Memory B cell (primary cell): ENCODE measurements around the gene PHACTR1.

Experiments
- ATAC-seq: fragments of 150-1000 bp; cut with Tn5 transposase; 2 replicates; pipeline ENCODE4 v1.10.0; 2021; ENCODE audit warnings: low read depth, mild to moderate bottlenecking, moderate library complexity
- DNase-seq, 2 donors: peaks; one replicate each; pipeline ENCODE4 v3.0.0; 2022; ENCODE audit warnings: low spot score in 2 of 2
- H3K27ac Mint-ChIP-seq: one replicate; pipeline ENCODE4 v1.8.0; 2022; ENCODE audit warnings: mild to moderate bottlenecking, moderate library complexity, mixed read lengths
- H3K27me3 Mint-ChIP-seq: one replicate; pipeline ENCODE4 v1.8.0; 2022; ENCODE audit warnings: mixed read lengths
- H3K36me3 Mint-ChIP-seq: one replicate; pipeline ENCODE4 v1.8.0; 2022; ENCODE audit warnings: mild to moderate bottlenecking, mixed read lengths
- H3K4me1 Mint-ChIP-seq: one replicate; pipeline ENCODE4 v1.8.0; 2022; ENCODE audit warnings: mixed read lengths
- H3K4me3 Mint-ChIP-seq: one replicate; pipeline ENCODE4 v1.8.0; 2022; ENCODE audit warnings: mild to moderate bottlenecking, moderate library complexity, mixed read lengths
- H3K9me3 Mint-ChIP-seq: one replicate; pipeline ENCODE4 v1.8.0; 2022; ENCODE audit warnings: mixed read lengths

The PHACTR1 gene

DNA sequence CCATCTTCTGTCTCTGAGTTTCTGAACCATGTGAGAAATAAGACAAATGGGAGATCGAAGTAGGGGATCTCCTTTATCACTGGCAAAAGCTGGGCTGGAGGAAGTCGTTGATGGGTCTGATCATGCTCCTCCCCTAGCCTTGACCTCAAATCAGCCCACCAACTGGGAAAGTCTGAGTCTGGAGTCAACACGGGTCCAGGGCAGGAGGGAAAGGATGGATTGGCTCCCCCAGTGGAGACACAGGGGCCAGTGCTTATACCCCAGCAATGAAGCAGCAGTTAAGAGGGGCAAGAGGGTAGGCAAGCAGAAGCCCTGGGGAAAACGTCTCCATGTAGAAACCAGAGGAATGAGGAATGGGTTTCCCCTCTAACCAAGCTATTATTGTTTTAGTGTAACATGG is 459.2 kb downstream of the PHACTR1 start:
- peaks cover 14% of the 10 kb centered on the region for H3K27me3 Mint-ChIP-seq
- ATAC-seq (no peak), DNase-seq (no peak)
- no peaks in the 10 kb centered on the region for H3K9me3 Mint-ChIP-seq
- no peaks in the 10 kb centered on the region for H3K36me3 Mint-ChIP-seq
- H3K4me3 Mint-ChIP-seq: no peak overlapping the region
- no peak overlapping the region for H3K27ac Mint-ChIP-seq
- H3K4me1 Mint-ChIP-seq: peaks cover 4% of the 10 kb centered on the region

DNA sequence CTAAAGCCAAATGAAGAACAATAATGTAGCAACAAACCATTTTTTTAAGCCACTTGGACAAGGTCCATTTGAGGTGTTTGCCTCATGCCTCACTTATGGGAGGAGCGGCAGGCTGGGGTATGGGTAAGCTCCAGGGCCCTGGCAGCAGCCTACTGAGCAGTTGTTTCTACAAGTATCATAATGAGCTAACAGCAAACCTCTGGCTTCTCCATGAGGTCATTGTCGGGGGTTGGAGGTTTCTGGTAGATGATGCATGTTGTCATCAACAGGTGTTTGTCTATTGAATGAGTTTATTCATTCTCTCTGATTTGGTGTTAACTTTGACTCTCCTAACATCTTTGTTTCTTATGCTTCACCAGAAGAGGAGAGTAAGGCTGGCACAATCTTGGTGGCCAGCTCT is 461.1 kb downstream of the PHACTR1 start:
- no peak overlapping the region for H3K27ac Mint-ChIP-seq

DNA sequence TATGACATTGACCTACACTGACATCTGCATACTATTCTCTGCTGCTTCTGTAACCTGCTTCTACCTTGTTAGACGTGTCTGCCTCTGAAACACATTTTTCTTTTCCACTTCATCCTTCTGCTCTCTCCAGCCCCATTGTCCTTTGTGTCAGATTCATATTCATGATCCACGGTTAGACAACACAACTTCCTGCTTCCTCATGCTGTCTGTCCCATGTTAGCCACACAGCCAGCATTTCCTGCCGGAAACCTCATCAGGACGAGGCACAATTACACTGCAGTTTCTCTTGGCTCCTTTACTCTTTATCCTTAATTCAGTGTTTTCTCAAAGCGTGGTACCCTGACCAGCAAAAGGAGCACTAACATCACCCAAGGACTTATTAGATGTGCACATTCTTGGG is 461.5 kb downstream of the PHACTR1 start:
- H3K36me3 Mint-ChIP-seq: no peaks in the 10 kb centered on the region

More for the DNA sequence above, 461.1 kb downstream of the PHACTR1 start:
- DNase-seq: no peak
- H3K4me3 Mint-ChIP-seq: no peak overlapping the region
- no peak for ATAC-seq
- H3K36me3 Mint-ChIP-seq: no peaks in the 10 kb centered on the region
- peaks cover 4% of the 10 kb centered on the region for H3K4me1 Mint-ChIP-seq
- H3K9me3 Mint-ChIP-seq: no peaks in the 10 kb centered on the region
- H3K27me3 Mint-ChIP-seq: peaks cover 14% of the 10 kb centered on the region

DNA sequence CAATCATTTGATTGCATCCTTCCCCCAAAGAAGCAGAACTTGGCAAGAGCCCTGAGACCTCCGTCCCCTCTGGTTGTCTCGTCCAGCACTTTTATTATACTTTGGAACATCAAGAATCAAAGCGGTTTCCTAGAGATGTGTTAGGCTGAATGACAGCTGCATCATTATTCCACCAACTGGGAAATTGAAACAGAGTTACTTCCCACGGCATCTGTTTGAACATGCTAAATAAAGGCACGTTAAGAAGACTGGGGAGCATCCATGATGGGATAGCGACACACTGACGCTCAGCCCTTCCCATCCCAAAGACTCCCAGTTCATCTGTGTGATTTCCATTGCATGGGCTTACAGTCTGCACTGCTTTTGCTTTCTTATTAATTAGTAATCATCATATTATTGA is 464.0 kb downstream of the PHACTR1 start:
- Mint-ChIP-seq H3K27ac (no peak overlapping the region), H3K4me1 (peaks cover 4% of the 10 kb centered on the region), H3K4me3 (no peak overlapping the region), H3K9me3 (no peaks in the 10 kb centered on the region), H3K36me3 (no peaks in the 10 kb centered on the region), H3K27me3 (peaks cover 22% of the 10 kb centered on the region)
- DNase-seq (no peak), ATAC-seq (no peak)

More for the DNA sequence above, 461.5 kb downstream of the PHACTR1 start:
- no peak for DNase-seq
- peaks cover 4% of the 10 kb centered on the region for H3K4me1 Mint-ChIP-seq
- H3K9me3 Mint-ChIP-seq: no peaks in the 10 kb centered on the region
- no peak overlapping the region for H3K4me3 Mint-ChIP-seq
- H3K27ac Mint-ChIP-seq: no peak overlapping the region
- peaks cover 14% of the 10 kb centered on the region for H3K27me3 Mint-ChIP-seq
- ATAC-seq: no peak

DNA sequence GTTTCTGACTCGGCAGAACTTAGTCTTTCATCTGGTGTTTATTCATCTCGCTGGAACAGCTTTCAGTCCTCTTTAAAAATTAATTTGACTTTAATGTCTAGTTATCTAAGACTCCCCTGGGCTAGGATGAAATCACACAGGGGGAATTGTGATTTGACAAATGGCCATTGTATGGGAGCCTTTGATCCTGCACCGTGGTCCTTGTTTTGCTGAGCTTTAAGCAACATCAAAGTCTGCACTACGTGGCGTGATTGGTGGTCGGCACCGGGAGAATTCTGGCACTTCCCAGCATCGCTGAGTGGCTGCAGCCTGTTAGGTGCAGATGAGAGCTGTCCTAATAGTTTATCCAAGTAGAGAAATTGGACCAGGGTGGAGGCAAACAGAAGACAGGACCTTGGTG is 464.8 kb downstream of the PHACTR1 start:
- ATAC-seq: no peak
- Mint-ChIP-seq H3K27me3 (peaks cover 17% of the 10 kb centered on the region), H3K9me3 (no peaks in the 10 kb centered on the region), H3K4me3 (no peak overlapping the region), H3K27ac (no peak overlapping the region), H3K4me1 (peaks cover 4% of the 10 kb centered on the region), H3K36me3 (no peaks in the 10 kb centered on the region)
- DNase-seq: no peak

DNA sequence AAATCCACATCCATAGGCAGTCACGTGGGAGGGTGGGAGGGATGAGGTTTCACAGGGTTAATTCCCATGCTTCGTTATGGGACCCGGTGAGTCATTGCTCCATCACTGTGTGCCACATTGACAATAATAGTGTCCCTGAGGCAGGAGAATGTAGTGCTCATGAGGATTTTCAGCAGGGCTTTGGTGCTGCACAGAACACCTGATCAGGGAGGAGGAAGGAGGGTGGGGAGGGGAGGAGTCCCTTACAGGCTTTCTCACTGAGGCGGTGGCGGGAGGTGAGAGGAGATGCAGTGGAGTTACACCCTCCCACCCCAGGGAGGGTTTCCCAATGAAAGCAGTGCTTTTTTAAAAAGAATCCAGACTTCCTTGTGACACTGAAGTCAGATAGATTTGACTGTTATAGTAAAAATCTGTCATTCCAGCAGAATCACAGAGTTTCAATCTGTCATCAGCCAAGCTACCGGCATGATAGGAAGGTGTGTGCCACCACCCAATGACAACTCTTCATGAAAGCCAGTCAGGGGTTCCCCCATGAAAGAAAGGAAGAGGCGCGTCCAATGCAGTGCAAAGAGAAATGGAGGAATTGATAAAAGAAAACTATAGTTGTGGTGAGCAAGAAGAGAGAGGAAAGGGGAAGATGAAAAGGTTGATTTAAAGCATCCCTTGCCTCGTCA is 467.0 kb downstream of the PHACTR1 start:
- DNase-seq (no peak), ATAC-seq (no peak)
- Mint-ChIP-seq H3K4me3 (no peak overlapping the region), H3K4me1 (no peaks in the 10 kb centered on the region), H3K9me3 (no peaks in the 10 kb centered on the region), H3K27me3 (peaks cover 12% of the 10 kb centered on the region), H3K36me3 (no peaks in the 10 kb centered on the region), H3K27ac (no peak overlapping the region)

DNA sequence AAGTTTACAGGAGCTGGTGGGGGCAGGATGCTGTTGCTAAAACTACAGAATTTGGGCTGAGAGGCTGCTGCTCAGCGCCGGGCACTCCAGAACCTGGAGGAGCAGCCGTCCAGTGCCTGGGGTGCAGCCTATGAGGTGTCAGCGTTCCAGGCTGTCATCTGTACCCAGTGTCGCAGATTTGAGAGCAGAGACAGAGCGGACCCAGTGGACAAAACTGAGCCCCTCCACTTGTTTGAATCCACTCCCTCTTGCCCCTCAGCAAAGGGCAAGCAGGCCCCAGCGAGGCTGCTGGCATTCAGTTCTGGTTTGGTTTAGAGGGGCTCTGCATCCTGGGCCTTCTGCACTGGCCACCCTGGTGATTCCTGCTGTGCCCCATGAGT is 467.5 kb downstream of the PHACTR1 start:
- Mint-ChIP-seq H3K9me3 (no peaks in the 10 kb centered on the region), H3K27me3 (peaks cover 11% of the 10 kb centered on the region), H3K4me1 (no peaks in the 10 kb centered on the region), H3K4me3 (no peak overlapping the region), H3K36me3 (no peaks in the 10 kb centered on the region), H3K27ac (no peak overlapping the region)
- DNase-seq: no peak
- ATAC-seq: no peak

DNA sequence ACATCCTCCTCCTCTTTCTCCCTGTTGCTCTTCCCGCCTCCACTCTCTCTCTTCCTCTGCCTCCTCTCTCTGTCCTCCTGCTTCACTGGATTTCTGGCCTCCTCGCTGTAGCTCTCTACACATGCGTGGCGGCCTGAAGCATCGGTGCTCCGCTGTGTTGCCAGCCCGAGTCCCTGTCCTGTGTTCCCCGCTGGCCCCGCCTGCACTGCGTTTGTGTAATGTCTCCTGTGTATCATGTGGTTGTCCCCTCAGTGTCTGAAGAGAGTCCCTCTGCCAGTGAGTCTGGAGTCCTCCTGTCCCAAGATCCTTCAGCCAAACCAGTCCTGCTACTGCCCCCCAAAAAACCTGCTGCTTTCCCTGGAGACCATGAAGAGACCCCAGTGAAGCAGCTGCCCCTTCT is 468.0 kb downstream of the PHACTR1 start:
- H3K4me3 Mint-ChIP-seq: no peak overlapping the region
- H3K27me3 Mint-ChIP-seq: peaks cover 9% of the 10 kb centered on the region
- H3K27ac Mint-ChIP-seq: no peak overlapping the region
- DNase-seq (no peak), ATAC-seq (no peak)
- no peaks in the 10 kb centered on the region for H3K9me3 Mint-ChIP-seq
- H3K36me3 Mint-ChIP-seq: no peaks in the 10 kb centered on the region
- H3K4me1 Mint-ChIP-seq: no peaks in the 10 kb centered on the region

DNA sequence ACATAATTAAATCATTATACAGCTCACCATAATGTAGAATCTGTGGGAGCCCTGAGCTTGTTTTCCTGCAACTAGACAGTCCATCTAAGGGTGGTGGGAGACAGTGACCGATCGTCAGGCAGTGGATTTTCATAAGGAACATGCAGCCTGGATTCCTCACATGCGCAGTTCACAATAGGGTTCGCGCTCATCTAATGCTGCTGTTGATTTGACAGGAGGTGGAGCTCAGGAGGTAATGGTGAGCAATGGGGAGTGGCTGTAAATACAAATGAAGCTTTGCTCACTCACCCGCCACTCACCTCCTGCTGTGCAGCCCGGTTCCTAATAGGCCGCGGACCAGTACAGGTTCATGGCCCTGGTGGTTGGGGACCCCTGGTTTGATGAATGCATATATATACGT is 470.3 kb downstream of the PHACTR1 start:
- DNase-seq: no peak

DNA sequence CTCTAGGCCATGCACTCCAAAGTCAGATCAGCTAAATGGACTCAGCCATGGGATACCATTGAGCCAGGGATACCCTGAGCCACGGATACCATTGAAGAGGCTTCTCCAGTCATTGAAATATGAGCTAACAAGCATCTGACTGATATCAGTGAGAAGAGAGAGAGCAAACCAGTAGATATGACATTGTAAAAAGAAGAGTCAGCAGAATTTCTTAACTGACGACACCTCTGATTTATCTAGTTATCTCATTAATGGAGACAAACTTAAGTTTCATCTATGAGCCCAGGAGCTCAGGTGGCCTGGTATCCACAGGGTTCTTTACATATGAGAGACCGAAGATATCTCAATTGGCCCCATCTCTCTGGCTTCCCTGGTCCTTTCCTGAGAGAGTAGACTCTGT is 471.1 kb downstream of the PHACTR1 start:
- H3K4me1 Mint-ChIP-seq: no peaks in the 10 kb centered on the region
- no peak overlapping the region for H3K27ac Mint-ChIP-seq
- H3K36me3 Mint-ChIP-seq: no peaks in the 10 kb centered on the region
- DNase-seq: no peak
- ATAC-seq: no peak
- H3K4me3 Mint-ChIP-seq: no peak overlapping the region
- no peaks in the 10 kb centered on the region for H3K9me3 Mint-ChIP-seq
- peaks cover 17% of the 10 kb centered on the region for H3K27me3 Mint-ChIP-seq

More for the DNA sequence above, 470.3 kb downstream of the PHACTR1 start:
- Mint-ChIP-seq H3K27ac (no peak overlapping the region), H3K4me1 (no peaks in the 10 kb centered on the region), H3K27me3 (peaks cover 14% of the 10 kb centered on the region), H3K9me3 (no peaks in the 10 kb centered on the region), H3K36me3 (no peaks in the 10 kb centered on the region), H3K4me3 (no peak overlapping the region)
- no peak for ATAC-seq

DNA sequence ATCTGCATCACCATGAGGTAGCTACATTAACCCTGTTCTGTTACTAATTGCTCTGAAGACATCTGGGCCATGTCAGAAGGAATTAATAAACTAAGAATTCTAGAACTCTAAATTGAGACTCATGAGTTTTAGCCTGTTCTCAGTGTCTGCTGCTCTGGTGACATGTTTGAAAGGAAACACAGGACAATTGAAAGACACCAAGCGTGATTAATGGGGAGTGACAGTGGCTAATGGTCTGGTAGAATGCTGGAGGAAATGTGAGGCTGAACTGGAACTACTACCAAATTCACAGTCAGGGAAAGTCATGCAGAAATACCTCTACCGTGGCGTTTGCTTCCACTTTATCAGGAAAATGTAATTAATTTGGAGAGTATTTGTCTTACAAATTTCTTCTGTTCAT is 471.7 kb downstream of the PHACTR1 start:
- peaks cover 17% of the 10 kb centered on the region for H3K27me3 Mint-ChIP-seq
- H3K4me1 Mint-ChIP-seq: no peaks in the 10 kb centered on the region
- no peaks in the 10 kb centered on the region for H3K36me3 Mint-ChIP-seq
- H3K4me3 Mint-ChIP-seq: no peak overlapping the region
- no peak for DNase-seq
- H3K9me3 Mint-ChIP-seq: no peaks in the 10 kb centered on the region
- no peak overlapping the region for H3K27ac Mint-ChIP-seq
- no peak for ATAC-seq

DNA sequence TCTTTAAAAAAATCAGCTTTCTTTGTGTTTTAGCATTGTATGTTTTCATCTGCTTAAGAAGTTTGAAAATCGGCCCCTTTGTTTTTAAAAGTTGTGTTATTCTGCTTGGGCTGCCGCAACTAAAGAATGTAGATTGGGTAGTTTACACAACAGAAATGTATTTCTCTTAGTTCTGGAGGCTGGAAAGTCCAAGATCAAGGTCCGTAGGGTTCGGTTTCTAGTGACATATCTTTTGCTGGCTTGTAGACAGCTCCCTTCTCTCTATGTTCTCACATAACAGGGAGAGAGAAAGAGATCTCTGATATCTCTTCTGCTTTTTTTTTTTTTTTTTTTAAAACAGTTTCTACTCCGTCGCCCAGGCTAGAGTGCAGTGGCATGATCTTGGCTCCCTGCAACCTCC is 473.1 kb downstream of the PHACTR1 start:
- no peak overlapping the region for H3K4me3 Mint-ChIP-seq
- DNase-seq: no peak
- H3K27me3 Mint-ChIP-seq: peaks cover 15% of the 10 kb centered on the region
- H3K9me3 Mint-ChIP-seq: no peaks in the 10 kb centered on the region
- H3K4me1 Mint-ChIP-seq: no peaks in the 10 kb centered on the region
- no peaks in the 10 kb centered on the region for H3K36me3 Mint-ChIP-seq
- no peak for ATAC-seq
- H3K27ac Mint-ChIP-seq: no peak overlapping the region

DNA sequence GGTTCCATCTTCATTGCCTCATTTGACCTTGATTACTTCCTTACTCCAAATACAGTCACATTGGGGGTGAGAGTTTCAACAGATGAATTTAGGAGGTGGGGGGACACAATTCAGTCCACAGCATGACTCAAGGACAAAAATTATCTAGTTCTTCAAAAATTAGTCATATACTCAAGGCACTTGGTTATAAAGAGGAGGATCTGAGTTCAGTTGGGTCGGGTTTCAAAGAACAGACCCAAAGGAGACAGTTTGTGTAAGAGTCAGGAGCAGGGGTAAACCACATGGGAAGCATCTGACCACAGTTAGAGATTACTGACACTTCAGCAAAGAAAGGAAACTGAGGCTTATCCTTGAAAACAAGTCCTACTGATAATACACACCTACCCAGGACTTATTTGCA is 473.8 kb downstream of the PHACTR1 start:
- peaks cover 12% of the 10 kb centered on the region for H3K27me3 Mint-ChIP-seq
- H3K4me1 Mint-ChIP-seq: peaks cover 3% of the 10 kb centered on the region
- H3K27ac Mint-ChIP-seq: no peak overlapping the region
- no peaks in the 10 kb centered on the region for H3K9me3 Mint-ChIP-seq
- DNase-seq (no peak), ATAC-seq (no peak)
- no peak overlapping the region for H3K4me3 Mint-ChIP-seq
- no peaks in the 10 kb centered on the region for H3K36me3 Mint-ChIP-seq

DNA sequence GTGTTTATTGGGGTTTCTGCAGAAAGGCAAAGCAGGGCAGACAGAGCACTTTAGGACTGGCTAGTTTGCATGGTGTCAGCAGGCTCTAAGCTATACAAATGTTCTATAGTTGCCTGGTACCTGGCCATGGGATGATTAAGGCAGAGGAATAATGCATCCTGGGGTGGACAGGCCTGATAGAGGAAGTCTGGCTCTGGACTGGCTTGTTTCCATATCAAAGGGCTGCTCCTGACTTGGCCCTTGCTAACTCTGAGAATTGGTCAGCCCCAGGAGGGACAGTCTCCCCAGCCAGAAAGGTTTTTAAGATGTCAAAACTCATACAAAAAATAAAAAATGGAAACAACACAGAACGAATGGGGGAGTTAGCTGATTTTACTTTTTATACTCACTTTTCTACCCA is 474.9 kb downstream of the PHACTR1 start:
- Mint-ChIP-seq H3K4me1 (peaks cover 3% of the 10 kb centered on the region), H3K27ac (no peak overlapping the region), H3K36me3 (no peaks in the 10 kb centered on the region), H3K4me3 (no peak overlapping the region), H3K9me3 (no peaks in the 10 kb centered on the region), H3K27me3 (peaks cover 12% of the 10 kb centered on the region)
- DNase-seq (no peak), ATAC-seq (no peak)

DNA sequence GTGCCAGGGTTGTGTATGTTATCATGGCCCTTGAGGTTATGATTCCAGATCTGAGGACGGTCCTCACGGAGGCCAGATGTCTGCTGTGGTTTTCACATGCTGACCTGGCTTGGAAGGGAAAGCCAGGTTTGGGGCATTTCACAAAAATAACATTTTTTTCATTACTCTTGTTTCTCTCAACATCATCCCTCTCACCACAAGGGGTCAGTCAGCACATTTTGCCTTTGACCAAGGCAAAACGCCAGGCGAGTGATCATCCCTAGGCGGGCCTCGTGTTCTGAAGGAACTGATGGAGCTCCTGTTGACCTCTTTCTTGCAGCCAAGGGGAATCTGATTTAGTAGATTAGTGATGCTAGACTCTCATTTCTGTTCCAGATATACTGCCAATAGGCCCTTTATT is 478.3 kb downstream of the PHACTR1 start:
- peaks cover 12% of the 10 kb centered on the region for H3K27me3 Mint-ChIP-seq
- H3K4me1 Mint-ChIP-seq: peaks cover 3% of the 10 kb centered on the region
- peak; percentile 39 to 49 for DNase-seq

More for the DNA sequence above, 478.3 kb downstream of the PHACTR1 start:
- Mint-ChIP-seq H3K36me3 (no peaks in the 10 kb centered on the region), H3K9me3 (no peaks in the 10 kb centered on the region), H3K4me3 (no peak overlapping the region), H3K27ac (no peak overlapping the region)
- peak; percentile 72 for ATAC-seq
